GM23248 (cell line): ENCODE results near the gene LRBA. TPM values are rescaled to one million over a fixed set of nuclear protein-coding genes. Genes with fewer than 3 reads are reported as not detected.

Source experiments
- DNase-seq: peaks from one replicate; pipeline ENCODE4 v3.0.0-alpha.2; 2015
- H2AFZ ChIP-seq: fragments of 200-600 bp; sonication (generic); 2 replicates; pipeline ENCODE4 v1.6.1; 2016; ENCODE audit warnings: antibody characterized with exemption
- H3F3A ChIP-seq: fragments of 200-600 bp; sonication (generic); 2 replicates; pipeline ENCODE4 v1.6.1; 2016; ENCODE audit warnings: mild to moderate bottlenecking, antibody characterized with exemption, mixed run types; ENCODE audit not compliant: insufficient read depth
- H3K27ac ChIP-seq: fragments of 200-600 bp; sonication (generic); 2 replicates; pipeline ENCODE4 v1.5.1; 2016; ENCODE audit warnings: mild to moderate bottlenecking
- H3K27me3 ChIP-seq: fragments of 200-600 bp; sonication (generic); replicated peaks from 2 replicates; pipeline ENCODE4 v1.6.1; 2016; ENCODE audit warnings: mild to moderate bottlenecking; ENCODE audit not compliant: insufficient read depth
- H3K36me3 ChIP-seq: fragments of 200-600 bp; sonication (generic); 2 replicates; pipeline ENCODE4 v1.6.1; 2016; ENCODE audit warnings: low read depth, mild to moderate bottlenecking
- H3K4me1 ChIP-seq: fragments of 200-600 bp; sonication (generic); 2 replicates; pipeline ENCODE4 v1.6.1; 2016; ENCODE audit warnings: mild to moderate bottlenecking; ENCODE audit not compliant: insufficient read depth
- H3K4me2 ChIP-seq: fragments of 200-600 bp; sonication (generic); one replicate; pipeline ENCODE4 v1.6.1; 2016; ENCODE audit warnings: mild to moderate bottlenecking; ENCODE audit not compliant: unreplicated experiment
- H3K4me3 ChIP-seq: fragments of 200-600 bp; sonication (generic); 2 replicates; pipeline ENCODE4 v1.5.1; 2016; ENCODE audit warnings: mild to moderate bottlenecking
- H3K79me2 ChIP-seq: fragments of 200-600 bp; sonication (generic); 2 replicates; pipeline ENCODE4 v1.6.1; 2016; ENCODE audit warnings: mild to moderate bottlenecking; ENCODE audit not compliant: insufficient read depth
- H3K9ac ChIP-seq: fragments of 200-600 bp; sonication (generic); 2 replicates; pipeline ENCODE4 v1.6.1; 2016; ENCODE audit warnings: mild to moderate bottlenecking
- H3K9me2 ChIP-seq: fragments of 200-600 bp; sonication (generic); 2 replicates; pipeline ENCODE4 v1.6.1; 2016; ENCODE audit warnings: mixed run types, mild to moderate bottlenecking, moderate library complexity; ENCODE audit not compliant: insufficient read depth
- H3K9me3 ChIP-seq: fragments of 200-600 bp; sonication (generic); one replicate; pipeline ENCODE4 v1.6.1; 2017; ENCODE audit warnings: low read depth
- H4K20me1 ChIP-seq: fragments of 200-600 bp; sonication (generic); 2 replicates; pipeline ENCODE4 v1.6.0; 2016; ENCODE audit not compliant: insufficient read depth
- EZH2 ChIP-seq: fragments of 200-600 bp; sonication (generic); IDR thresholded peaks from 2 replicates; pipeline ENCODE4 v1.6.1; 2018; ENCODE audit warnings: antibody characterized with exemption, mild to moderate bottlenecking; ENCODE audit not compliant: insufficient read depth, poor library complexity, severe bottlenecking
- EZH2phosphoT487 ChIP-seq: fragments of 200-600 bp; sonication (generic); IDR thresholded peaks from 2 replicates; pipeline ENCODE4 v1.6.1; 2018; ENCODE audit warnings: antibody characterized with exemption, moderate library complexity, mild to moderate bottlenecking, low read depth; ENCODE audit not compliant: insufficient read depth
- WGBS, 2 experiments: methylation state at CpG; one replicate each; pipeline ENCODE4 v1.1.6; 2015 to 2017; ENCODE audit warnings: low lambda C conversion rate in 2 of 2, low coverage in 1 of 2; ENCODE audit errors: missing lambda C conversion rate in 2 of 2; 5-methylcytosine and 5-hydroxymethylcytosine counted together
- in situ Hi-C: fragments of 300-500 bp; cut with MboI; formaldehyde crosslinking; loops from 2 replicates; pipeline ENCODE4 v1.15.0; 2020
- polyA plus RNA-seq: library from polyadenylated mRNA; unstranded; fragments of >200 nt; fragmentation: Nextera tagmentation; extraction: Ambion mirVana; gene quantifications from 2 replicates; pipeline ENCODE4 v1.2.1, GENCODE V29; 2016
- total RNA-seq: library from RNA; depleted of rRNA; stranded (reverse); fragments of >200 nt; shearing (Covaris generic); gene quantifications from 2 replicates; pipeline ENCODE4 v1.2.3, GENCODE V29; 2014

LRBA gene
- total and polyA plus RNA-seq, 2 experiments from 2014 or later, result 6.6 to 17.8 TPM

GRCh38 chr4:150681063-150681462 lies 334.0 kb downstream of the LRBA start:
- H3K4me2 ChIP-seq, result no peak overlapping the region
- no peaks in the 10 kb centered on the region for H3K4me1 ChIP-seq
- no peaks in the 10 kb centered on the region for H3K36me3 ChIP-seq
- H3K4me3 ChIP-seq, result no peak overlapping the region
- no peaks in the 10 kb centered on the region for H3K79me2 ChIP-seq
- no peaks in the 10 kb centered on the region for H3K9me3 ChIP-seq
- no peaks in the 10 kb centered on the region for H3F3A ChIP-seq
- H2AFZ ChIP-seq, result no peak overlapping the region
- no peak for DNase-seq
- no peaks in the 10 kb centered on the region for H4K20me1 ChIP-seq
- no peak overlapping the region for H3K27ac ChIP-seq
- TF ChIP-seq EZH2, result no peak
- TF ChIP-seq EZH2phosphoT487, result no peak
- in situ Hi-C loops, result no loop called here
- no peaks in the 10 kb centered on the region for H3K9me2 ChIP-seq
- no peaks in the 10 kb centered on the region for H3K27me3 ChIP-seq
- H3K9ac ChIP-seq, result no peak overlapping the region

- Histone ChIP-seq H2AFZ (no peak overlapping the region), H4K20me1 (no peaks in the 10 kb centered on the region), H3K36me3 (no peaks in the 10 kb centered on the region), H3K4me2 (no peak overlapping the region), H3K79me2 (no peaks in the 10 kb centered on the region), H3K4me3 (no peak overlapping the region), H3F3A (no peaks in the 10 kb centered on the region), H3K9me2 (no peaks in the 10 kb centered on the region), H3K9ac (no peak overlapping the region), H3K4me1 (no peaks in the 10 kb centered on the region), H3K9me3 (no peaks in the 10 kb centered on the region), H3K27me3 (no peaks in the 10 kb centered on the region), H3K27ac (no peak overlapping the region)
- in situ Hi-C loops, result no loop called here
- DNase-seq, result no peak
- 53 to 60% methylated on average over 5 of the region's 5 CpGs for WGBS, 2 experiments
- TF ChIP-seq EZH2 (no peak), EZH2phosphoT487 (no peak)
Observed at GRCh38 chr4:150680651-150681050, 334.4 kb downstream of the LRBA start.

- no peaks in the 10 kb centered on the region for H3F3A ChIP-seq
- WGBS, 2 experiments, result 69 to 74% methylated on average over 3 of the region's 3 CpGs
- no peaks in the 10 kb centered on the region for H3K4me1 ChIP-seq
- no peak for TF ChIP-seq EZH2phosphoT487
- no peak overlapping the region for H3K27ac ChIP-seq
- H3K79me2 ChIP-seq, result no peaks in the 10 kb centered on the region
- no peaks in the 10 kb centered on the region for H4K20me1 ChIP-seq
- H3K4me2 ChIP-seq, result no peak overlapping the region
- H3K36me3 ChIP-seq, result no peaks in the 10 kb centered on the region
- DNase-seq, result peak; percentile 0
- no peaks in the 10 kb centered on the region for H3K9me2 ChIP-seq
- H3K4me3 ChIP-seq, result no peak overlapping the region
- H3K9me3 ChIP-seq, result no peaks in the 10 kb centered on the region
- H3K9ac ChIP-seq, result no peak overlapping the region
- H3K27me3 ChIP-seq, result no peaks in the 10 kb centered on the region
- in situ Hi-C loops, result no loop called here
- H2AFZ ChIP-seq, result no peak overlapping the region
Observed at GRCh38 chr4:150679765-150680343, 335.2 kb downstream of the LRBA start.

- Histone ChIP-seq H3K36me3 (no peaks in the 10 kb centered on the region), H2AFZ (no peak overlapping the region), H3F3A (no peaks in the 10 kb centered on the region), H3K4me1 (no peaks in the 10 kb centered on the region), H3K4me2 (no peak overlapping the region), H3K27me3 (no peaks in the 10 kb centered on the region), H3K79me2 (no peaks in the 10 kb centered on the region), H3K9me3 (no peaks in the 10 kb centered on the region), H3K27ac (no peak overlapping the region), H4K20me1 (no peaks in the 10 kb centered on the region), H3K9ac (no peak overlapping the region), H3K9me2 (no peaks in the 10 kb centered on the region), H3K4me3 (no peak overlapping the region)
- TF ChIP-seq EZH2, result no peak
- no peak for TF ChIP-seq EZH2phosphoT487
- WGBS, 2 experiments, result 89 to 92% methylated on average over 5 of the region's 5 CpGs
- DNase-seq, result no peak
- in situ Hi-C loops, result no loop called here
Observed at GRCh38 chr4:150679018-150679764, 335.9 kb downstream of the LRBA start.

GRCh38 chr4:150673793-150674192 lies 341.3 kb downstream of the LRBA start:
- TF ChIP-seq EZH2 (no peak), EZH2phosphoT487 (no peak)
- no peak overlapping the region for H3K9ac ChIP-seq
- no peak overlapping the region for H3K4me3 ChIP-seq
- no peaks in the 10 kb centered on the region for H3K9me2 ChIP-seq
- no peaks in the 10 kb centered on the region for H3F3A ChIP-seq
- no peaks in the 10 kb centered on the region for H4K20me1 ChIP-seq
- H3K79me2 ChIP-seq, result no peaks in the 10 kb centered on the region
- H3K4me1 ChIP-seq, result no peaks in the 10 kb centered on the region
- in situ Hi-C loops, result no loop called here
- no peak overlapping the region for H2AFZ ChIP-seq
- no peak overlapping the region for H3K4me2 ChIP-seq
- H3K9me3 ChIP-seq, result no peaks in the 10 kb centered on the region
- no peaks in the 10 kb centered on the region for H3K27me3 ChIP-seq
- 93 to 96% methylated on average over 2 of the region's 2 CpGs for WGBS, 2 experiments
- H3K27ac ChIP-seq, result no peak overlapping the region
- H3K36me3 ChIP-seq, result no peaks in the 10 kb centered on the region
- no peak for DNase-seq
